Measurements from ENCODE around the gene PGP.
A peak's percentile ranks its signal among the peaks of the same experiment; 100 is the strongest.

PGP gene

DNA sequence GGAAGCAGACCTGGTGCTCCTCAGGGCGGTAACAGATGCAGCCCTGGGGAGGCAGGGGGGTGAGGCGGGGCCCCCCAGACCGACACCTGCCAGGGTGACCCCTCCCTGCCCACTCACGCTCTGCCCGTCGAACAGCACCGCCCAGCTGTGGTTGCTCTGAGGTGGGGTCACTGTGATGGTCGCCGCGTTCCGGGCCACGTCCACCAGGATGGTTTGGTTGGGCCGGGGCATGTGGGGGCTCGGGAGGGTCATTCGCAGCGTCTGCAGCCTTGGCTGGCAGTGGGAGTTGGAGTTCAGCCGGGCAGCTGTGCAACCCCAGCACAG, 4.7 kb downstream of the PGP start:
- Histone ChIP-seq H3K36me3 (peaks cover 42 to 63% (median 51%) of the 10 kb centered on the region in 11 experiments), H3K27me3 (no peaks in the 10 kb centered on the region), H4K20me1 (peaks cover 8 to 76% (median 36%) of the 10 kb centered on the region in 11 experiments; a peak in 20 of 22 replicates), H3K4me1 (peaks cover 35 to 53% (median 46%) of the 10 kb centered on the region in 10 experiments), H3K4me2 (no peak overlapping the region), H3K9me3 (replicated peaks in 1 of 11) (no peaks in the 10 kb centered on the region), H3K9ac (peak overlapping the region in 1 of 11 experiments; percentile 1; a peak in 2 of 22 replicates), H3K4me3 (no peak overlapping the region), H3K27ac (no peak overlapping the region)
- no peak for TF ChIP-seq Cebpa-rat (IDR thresholded peaks at IDR 0.05)

DNA sequence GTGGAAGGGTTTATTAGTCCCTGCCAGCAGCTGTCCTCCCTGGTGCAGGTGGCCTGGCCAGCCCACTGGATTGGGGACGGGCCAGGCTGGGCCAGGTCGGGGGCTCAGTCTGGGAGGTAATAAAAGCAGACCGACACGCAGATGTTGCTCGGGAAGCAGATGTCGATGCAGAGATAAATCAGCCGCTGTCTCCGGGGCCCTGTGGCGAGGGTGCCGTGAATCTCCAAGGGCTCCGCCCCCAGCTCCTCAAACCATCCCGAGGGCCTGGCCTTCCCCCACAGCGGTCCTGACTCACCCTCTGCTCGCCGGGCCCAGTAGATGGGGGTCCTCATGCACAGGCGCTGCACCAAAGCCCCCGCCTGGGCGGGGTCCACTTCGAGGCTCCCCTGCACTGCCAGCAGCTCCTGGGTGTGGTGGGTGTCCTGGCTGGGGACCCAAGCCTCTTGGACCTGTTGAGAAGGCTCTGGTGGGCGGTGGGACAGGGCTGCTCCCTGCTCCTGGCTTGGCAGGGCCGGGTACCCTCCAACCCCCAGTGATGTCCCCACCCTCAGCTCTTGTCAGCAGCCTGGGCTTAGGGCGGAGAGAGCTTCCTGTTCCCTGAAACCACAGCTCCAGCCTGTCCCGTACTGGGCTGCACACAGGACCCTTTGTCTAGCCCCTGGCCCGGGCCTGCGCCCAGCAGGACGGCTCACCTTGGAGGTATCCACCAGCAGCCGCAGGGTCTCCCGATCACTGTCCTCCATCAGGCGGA, 5.2 kb downstream of the PGP start:
- peaks cover 40 to 58% (median 51%) of the 10 kb centered on the region in 10 experiments for H3K4me1 ChIP-seq
- peaks cover 8 to 76% (median 36%) of the 10 kb centered on the region in 11 experiments; a peak in 20 of 22 replicates for H4K20me1 ChIP-seq
- H3K9me3 ChIP-seq (replicated peaks in 1 of 11) = no peaks in the 10 kb centered on the region
- peaks cover 42 to 63% (median 51%) of the 10 kb centered on the region in 11 experiments for H3K36me3 ChIP-seq
- no peak overlapping the region for H3K27ac ChIP-seq
- no peak overlapping the region for H3K4me2 ChIP-seq
- peak overlapping the region in 3 of 11 experiments; percentile 1 to 11 (median 9); a peak in 3 of 22 replicates for H3K9ac ChIP-seq
- no peak overlapping the region for H3K4me3 ChIP-seq
- no peaks in the 10 kb centered on the region for H3K27me3 ChIP-seq
- no peak for TF ChIP-seq Cebpa-rat (IDR thresholded peaks at IDR 0.05)

DNA sequence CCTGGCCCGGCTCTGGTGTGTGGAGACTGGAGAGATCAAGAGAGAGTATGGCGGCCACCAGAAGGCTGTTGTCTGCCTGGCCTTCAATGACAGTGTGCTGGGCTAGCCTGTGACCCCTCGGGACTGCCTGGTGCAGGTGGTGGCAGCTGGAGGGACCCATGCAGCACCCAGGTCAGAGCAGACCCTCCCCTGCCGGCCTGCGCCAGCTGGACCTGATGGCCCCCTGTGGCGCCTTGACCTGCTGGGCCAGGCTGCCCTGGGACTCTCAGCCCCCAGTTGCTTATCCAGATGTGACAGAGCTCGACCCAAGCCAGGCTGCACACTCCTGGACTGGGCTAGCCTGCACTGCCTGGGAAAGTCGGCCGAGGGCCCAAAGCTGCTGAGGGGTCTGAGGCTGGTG, 5.9 kb downstream of the PGP start:
- Histone ChIP-seq H3K36me3 (peaks cover 42 to 63% (median 51%) of the 10 kb centered on the region in 11 experiments), H3K4me2 (no peak overlapping the region), H3K4me1 (peaks cover 44 to 61% (median 54%) of the 10 kb centered on the region in 10 experiments), H3K9ac (0 out of 22 replicates have a peak overlapping the region, but pooled peaks of 1 of the 11 experiments have one; percentile 98), H3K27ac (no peak overlapping the region), H3K27me3 (no peaks in the 10 kb centered on the region), H3K9me3 (replicated peaks in 1 of 11) (no peaks in the 10 kb centered on the region), H4K20me1 (peaks cover 8 to 72% (median 36%) of the 10 kb centered on the region in 11 experiments; a peak in 20 of 22 replicates), H3K4me3 (no peak overlapping the region)
- no peak for TF ChIP-seq Cebpa-rat (IDR thresholded peaks at IDR 0.05)

DNA sequence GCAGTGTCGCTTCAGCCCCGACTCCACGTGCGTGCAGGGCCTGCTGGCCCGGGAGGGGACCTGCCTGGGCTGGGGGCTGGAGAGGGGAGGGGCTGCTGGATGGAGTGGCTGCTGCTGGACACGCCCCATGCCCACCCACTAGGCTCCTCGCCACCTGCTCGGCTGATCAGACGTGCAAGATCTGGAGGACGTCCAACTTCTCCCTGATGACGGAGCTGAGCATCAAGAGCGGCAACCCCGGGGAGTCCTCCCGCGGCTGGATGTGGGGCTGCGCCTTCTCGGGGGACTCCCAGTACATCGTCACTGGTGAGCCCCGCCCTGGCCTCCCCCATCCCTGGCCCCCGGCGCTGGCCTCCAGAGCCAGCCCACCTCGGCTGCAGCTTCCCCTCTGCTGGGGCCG, 6.3 kb downstream of the PGP start:
- no peak overlapping the region for H3K4me2 ChIP-seq
- peaks cover 8 to 67% (median 34%) of the 10 kb centered on the region in 11 experiments; a peak in 20 of 22 replicates for H4K20me1 ChIP-seq
- peaks cover 40 to 57% (median 50%) of the 10 kb centered on the region in 10 experiments for H3K4me1 ChIP-seq
- H3K9ac ChIP-seq = peak overlapping the region in 2 of 11 experiments; percentile 98; a peak in 3 of 22 replicates
- H3K27ac ChIP-seq = no peak overlapping the region
- peaks cover 42 to 63% (median 51%) of the 10 kb centered on the region in 11 experiments for H3K36me3 ChIP-seq
- no peak overlapping the region for H3K4me3 ChIP-seq
- H3K27me3 ChIP-seq = no peaks in the 10 kb centered on the region
- H3K9me3 ChIP-seq (replicated peaks in 1 of 11) = no peaks in the 10 kb centered on the region
- no peak for TF ChIP-seq Cebpa-rat (IDR thresholded peaks at IDR 0.05)

DNA sequence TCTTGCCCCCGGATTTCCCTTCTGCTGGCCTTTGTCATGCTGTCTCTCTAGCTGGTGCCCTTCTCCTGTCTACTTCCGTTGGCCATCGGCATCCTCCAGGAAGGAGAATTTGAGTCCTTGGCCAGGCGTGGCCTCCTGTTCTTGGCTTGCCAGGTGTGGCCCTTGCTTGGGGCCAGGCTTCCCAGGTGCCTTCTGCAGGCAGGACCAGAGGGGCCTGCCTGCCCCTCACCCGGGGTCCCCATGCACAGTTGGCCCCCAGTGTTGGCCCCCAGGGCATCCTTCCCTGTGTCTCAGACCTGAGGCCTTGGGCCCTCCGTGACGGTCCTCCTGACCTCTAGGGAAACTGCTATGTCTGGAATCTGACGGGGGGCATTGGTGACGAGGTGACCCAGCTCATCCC, 6.8 kb downstream of the PGP start:
- Histone ChIP-seq H3K4me3 (no peak overlapping the region), H3K9ac (peak overlapping the region in 7 of 11 experiments; percentile 91 to 99 (median 98); a peak in 6 of 22 replicates), H3K27me3 (no peaks in the 10 kb centered on the region), H3K4me2 (0 out of 22 replicates have a peak overlapping the region, but pooled peaks of 2 of the 11 experiments have one; percentile 96 to 100), H3K9me3 (replicated peaks in 1 of 11) (no peaks in the 10 kb centered on the region), H3K4me1 (peaks cover 35 to 53% (median 45%) of the 10 kb centered on the region in 10 experiments), H4K20me1 (peaks cover 8 to 63% (median 30%) of the 10 kb centered on the region in 11 experiments; a peak in 20 of 22 replicates), H3K27ac (no peak overlapping the region), H3K36me3 (peaks cover 42 to 62% (median 51%) of the 10 kb centered on the region in 11 experiments)
- TF ChIP-seq Cebpa-rat (IDR thresholded peaks at IDR 0.05) = no peak

DNA sequence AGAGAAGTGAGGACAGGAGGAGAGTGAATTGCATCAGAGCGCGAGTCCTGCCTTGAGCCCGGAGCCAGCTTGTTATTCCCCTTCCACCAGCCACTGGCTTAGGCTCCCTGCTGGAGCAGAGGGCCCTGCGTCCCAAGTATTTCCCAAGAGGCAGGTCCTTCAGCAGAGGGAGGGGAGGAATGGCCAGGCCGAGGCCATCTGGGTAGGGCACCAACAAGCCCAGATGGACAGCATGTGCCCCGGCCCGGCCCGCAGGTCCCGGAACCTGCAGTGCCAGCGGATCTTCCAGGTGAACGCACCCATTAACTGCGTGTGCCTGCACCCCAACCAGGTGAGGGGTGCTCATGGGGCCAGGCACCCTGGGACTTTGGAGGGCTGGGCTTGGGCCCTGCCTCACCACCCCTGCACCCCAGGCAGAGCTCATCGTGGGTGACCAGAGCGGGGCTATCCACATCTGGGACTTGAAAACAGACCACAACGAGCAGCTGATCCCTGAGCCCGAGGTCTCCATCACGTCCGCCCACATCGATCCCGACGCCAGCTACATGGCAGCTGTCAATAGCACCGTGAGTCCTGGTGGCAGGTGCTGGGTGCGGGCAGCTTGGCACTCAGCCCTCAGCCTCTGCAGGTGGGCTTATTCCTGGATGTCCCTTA, 7.7 kb downstream of the PGP start:
- H3K4me1 ChIP-seq = peaks cover 27 to 43% (median 36%) of the 10 kb centered on the region in 10 experiments
- H4K20me1 ChIP-seq = peaks cover 0 to 53% (median 20%) of the 10 kb centered on the region in 11 experiments; a peak in 16 of 22 replicates
- peak overlapping the region in 4 of 11 experiments; percentile 6 to 87 (median 21); a peak in 1 of 22 replicates for H3K27ac ChIP-seq
- peak overlapping the region; percentile 95 to 100 (median 97); a peak in 20 of 22 replicates for H3K4me2 ChIP-seq
- H3K9ac ChIP-seq = peak overlapping the region; percentile 15 to 99 (median 95); a peak in 19 of 22 replicates
- H3K27me3 ChIP-seq = peaks cover 0 to 9% (median under 1%) of the 10 kb centered on the region in 11 experiments; a peak in 6 of 22 replicates
- no peak for TF ChIP-seq Cebpa-rat (IDR thresholded peaks at IDR 0.05)
- H3K4me3 ChIP-seq = peak overlapping the region in 6 of 10 experiments; percentile 70 to 84 (median 75); a peak in 8 of 20 replicates
- no peaks in the 10 kb centered on the region for H3K9me3 ChIP-seq (replicated peaks in 1 of 11)
- peaks cover 37 to 53% (median 44%) of the 10 kb centered on the region in 11 experiments for H3K36me3 ChIP-seq

DNA sequence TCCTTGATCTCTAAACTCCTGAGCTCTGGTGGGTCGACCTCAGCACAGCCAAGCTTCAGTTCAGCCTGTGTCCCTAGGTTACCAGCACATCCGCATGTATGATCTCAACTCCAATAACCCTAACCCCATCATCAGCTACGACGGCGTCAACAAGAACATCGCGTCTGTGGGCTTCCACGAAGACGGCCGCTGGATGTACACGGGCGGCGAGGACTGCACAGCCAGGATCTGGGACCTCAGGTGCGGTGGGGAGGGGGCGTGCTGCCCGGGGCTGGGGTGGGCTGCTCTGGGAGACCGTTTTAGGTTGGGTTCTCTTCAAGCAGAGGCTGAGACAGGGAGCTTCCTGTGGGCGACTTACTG, 8.2 kb downstream of the PGP start:
- peak overlapping the region; percentile 87 to 99 (median 96); a peak in 19 of 22 replicates for H3K27ac ChIP-seq
- no peaks in the 10 kb centered on the region for H3K9me3 ChIP-seq (replicated peaks in 1 of 11)
- peaks cover 27 to 38% (median 32%) of the 10 kb centered on the region in 10 experiments for H3K4me1 ChIP-seq
- peaks cover 0 to 14% (median 4%) of the 10 kb centered on the region in 11 experiments; a peak in 7 of 22 replicates for H3K27me3 ChIP-seq
- peaks cover 0 to 48% (median 15%) of the 10 kb centered on the region in 11 experiments; a peak in 13 of 22 replicates for H4K20me1 ChIP-seq
- peak overlapping the region; percentile 95 to 100 (median 97) for H3K4me2 ChIP-seq
- peak overlapping the region; percentile 90 to 99 (median 95) for H3K9ac ChIP-seq
- H3K4me3 ChIP-seq = peak overlapping the region; percentile 62 to 86 (median 72)
- H3K36me3 ChIP-seq = peaks cover 32 to 48% (median 41%) of the 10 kb centered on the region in 11 experiments
- no peak for TF ChIP-seq Cebpa-rat (IDR thresholded peaks at IDR 0.05)

DNA sequence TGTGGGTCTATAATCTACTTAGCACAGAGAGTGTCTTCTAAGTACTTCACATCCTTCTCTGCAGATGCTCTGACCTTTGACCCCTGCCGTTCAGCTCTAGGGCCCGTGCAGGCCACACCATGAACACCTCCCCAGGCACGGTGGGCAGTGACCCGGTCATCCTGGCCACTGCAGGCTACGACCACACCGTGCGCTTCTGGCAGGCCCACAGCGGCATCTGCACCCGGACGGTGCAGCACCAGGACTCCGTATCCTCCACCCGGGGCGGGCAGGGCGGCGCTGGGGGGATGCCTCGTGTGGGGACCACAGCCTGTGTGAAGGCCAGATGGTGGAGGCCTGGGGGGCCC, 8.7 kb downstream of the PGP start:
- Histone ChIP-seq H3K4me3 (peak overlapping the region; percentile 62 to 86 (median 72)), H3K36me3 (peaks cover 31 to 44% (median 41%) of the 10 kb centered on the region in 11 experiments), H3K4me1 (peaks cover 27 to 33% (median 31%) of the 10 kb centered on the region in 10 experiments), H4K20me1 (peaks cover 0 to 43% (median 13%) of the 10 kb centered on the region in 11 experiments; a peak in 12 of 22 replicates), H3K4me2 (peak overlapping the region; percentile 95 to 100 (median 97)), H3K27me3 (peaks cover 0 to 16% (median 4%) of the 10 kb centered on the region in 11 experiments; a peak in 8 of 22 replicates), H3K9me3 (replicated peaks in 1 of 11) (no peaks in the 10 kb centered on the region), H3K27ac (peak overlapping the region; percentile 87 to 99 (median 96); a peak in 21 of 22 replicates), H3K9ac (peak overlapping the region; percentile 90 to 99 (median 95))
- no peak for TF ChIP-seq Cebpa-rat (IDR thresholded peaks at IDR 0.05)

Data from BLaER1 treated with 17β-estradiol and CSF1 and Interleukin-3, amounts not matched to agents 10 nM and 100 nM (cell line).